IPS-20b (cell line): ENCODE data around the gene ARGLU1.

Experiments used
- H3K27ac ChIP-seq: one replicate; pipeline ENCODE4 v1.5.1; 2013; ENCODE audit warnings: low read length
- H3K27me3 ChIP-seq: 2 replicates; pipeline ENCODE4 v1.6.1; 2013; ENCODE audit warnings: mild to moderate bottlenecking, low read length, inconsistent platforms; ENCODE audit not compliant: insufficient read depth
- H3K36me3 ChIP-seq: 2 replicates; pipeline ENCODE4 v1.6.1; 2013; ENCODE audit warnings: low read depth, mild to moderate bottlenecking, inconsistent platforms, low read length, moderate library complexity; ENCODE audit not compliant: insufficient read depth
- H3K4me1 ChIP-seq: 2 replicates; pipeline ENCODE4 v1.6.1; 2013; ENCODE audit warnings: mild to moderate bottlenecking, control low read depth, inconsistent platforms, low read length, moderate library complexity; ENCODE audit not compliant: insufficient read depth
- H3K4me3 ChIP-seq: 2 replicates; pipeline ENCODE4 v1.5.1; 2013; ENCODE audit warnings: mild to moderate bottlenecking, low read length, inconsistent platforms
- H3K9ac ChIP-seq: 2 replicates; pipeline ENCODE4 v1.6.1; 2013; ENCODE audit warnings: low read depth, mild to moderate bottlenecking, inconsistent platforms, low read length, moderate library complexity
- H3K9me3 ChIP-seq: 2 replicates; pipeline ENCODE4 v1.6.1; 2013; ENCODE audit warnings: mild to moderate bottlenecking, low read depth, low read length, inconsistent platforms; ENCODE audit not compliant: insufficient read depth

ARGLU1 gene

DNA sequence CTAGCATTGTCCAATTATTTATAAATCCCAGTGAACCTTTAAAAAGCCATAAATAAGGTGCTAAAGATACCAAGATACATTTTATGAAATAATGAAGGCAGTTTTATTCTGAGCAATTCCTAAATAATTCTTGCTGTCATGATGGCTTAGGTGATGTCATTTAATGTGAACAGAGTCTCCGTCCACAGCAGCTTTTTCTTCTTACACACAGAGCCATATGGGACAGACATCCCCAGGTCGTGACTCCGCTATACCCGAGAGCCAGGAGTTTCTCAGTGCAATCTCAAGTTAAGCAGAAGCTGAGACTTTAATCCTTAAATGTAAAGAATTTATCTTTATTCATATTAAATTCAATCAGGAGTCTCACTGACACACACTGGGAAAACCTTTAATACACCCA lies 62.2 kb downstream of the ARGLU1 start:
- peaks cover 15% of the 10 kb centered on the region for H3K4me1 ChIP-seq
- H3K27ac ChIP-seq = no peak overlapping the region
- peaks cover 6% of the 10 kb centered on the region for H3K36me3 ChIP-seq
- H3K9ac ChIP-seq = no peak overlapping the region
- H3K9me3 ChIP-seq = no peaks in the 10 kb centered on the region
- no peaks in the 10 kb centered on the region for H3K27me3 ChIP-seq
- H3K4me3 ChIP-seq = no peak overlapping the region

- peaks cover 15% of the 10 kb centered on the region for H3K4me1 ChIP-seq
- H3K4me3 ChIP-seq = no peak overlapping the region
- no peaks in the 10 kb centered on the region for H3K27me3 ChIP-seq
- H3K36me3 ChIP-seq = peaks cover 6% of the 10 kb centered on the region
- no peaks in the 10 kb centered on the region for H3K9me3 ChIP-seq
- H3K9ac ChIP-seq = no peak overlapping the region
- H3K27ac ChIP-seq = no peak overlapping the region
Observed at GRCh38 chr13:106505295-106505694, 62.6 kb downstream of the ARGLU1 start.

DNA sequence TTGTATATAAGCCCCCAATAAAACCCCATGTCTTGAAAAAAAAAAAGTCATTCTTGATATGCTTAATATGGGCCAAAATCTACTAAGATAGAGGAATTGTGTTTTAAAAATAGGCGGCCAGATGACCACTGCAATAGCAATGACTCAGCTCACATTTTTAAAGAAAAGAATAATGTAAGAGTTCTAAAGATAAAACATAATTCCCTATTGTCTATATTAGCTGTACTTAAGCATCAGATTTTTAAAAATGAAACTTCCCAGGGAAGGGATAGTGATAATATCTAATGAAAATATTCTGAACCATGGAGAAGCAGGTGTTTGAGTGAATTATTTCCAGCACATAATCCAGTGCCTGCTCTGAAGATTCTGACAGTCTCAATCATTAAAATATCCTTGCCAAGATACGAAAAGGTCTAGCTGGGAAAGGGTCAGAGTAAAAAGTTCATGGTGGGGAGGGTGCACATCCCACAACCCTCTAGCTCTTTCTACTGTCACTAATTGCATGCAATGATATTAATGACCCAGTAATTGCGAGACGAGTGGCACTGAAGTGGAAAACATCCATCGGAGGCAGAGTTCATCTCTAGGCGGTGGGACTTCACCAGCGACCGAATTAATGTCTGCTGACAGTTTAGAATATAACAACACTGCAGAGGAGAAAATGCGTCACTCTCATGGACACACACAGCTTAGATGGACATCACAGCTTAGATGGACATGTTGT lies 64.0 kb downstream of the ARGLU1 start:
- Histone ChIP-seq H3K4me1 (peaks cover 21% of the 10 kb centered on the region), H3K27me3 (no peaks in the 10 kb centered on the region), H3K9ac (no peak overlapping the region), H3K36me3 (peaks cover 6% of the 10 kb centered on the region; the same call in 1 of the 2 replicates), H3K4me3 (no peak overlapping the region), H3K9me3 (no peaks in the 10 kb centered on the region), H3K27ac (no peak overlapping the region)

DNA sequence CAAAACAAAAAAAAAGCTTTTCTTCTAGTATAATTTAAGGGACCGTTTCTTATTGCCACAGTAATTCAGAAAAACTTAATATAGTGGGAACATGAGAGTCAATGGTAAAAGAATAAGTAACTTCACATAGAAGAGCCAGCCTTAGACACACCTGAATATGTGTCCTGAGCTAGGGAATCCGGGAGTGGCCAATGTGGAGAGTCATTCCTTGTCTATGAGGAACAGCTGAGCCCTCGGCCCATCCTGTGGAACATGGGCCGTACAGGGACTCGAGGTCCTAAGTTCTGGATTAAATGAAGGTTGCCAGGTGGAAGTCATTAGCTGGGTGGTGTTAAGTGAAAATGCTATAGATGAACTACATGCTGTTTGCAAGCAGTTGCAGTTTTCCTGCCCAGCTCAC lies 64.7 kb downstream of the ARGLU1 start:
- H3K27ac ChIP-seq = no peak overlapping the region
- no peaks in the 10 kb centered on the region for H3K9me3 ChIP-seq
- H3K27me3 ChIP-seq = no peaks in the 10 kb centered on the region
- H3K9ac ChIP-seq = no peak overlapping the region
- peaks cover 6% of the 10 kb centered on the region; the same call in 1 of the 2 replicates for H3K36me3 ChIP-seq
- H3K4me3 ChIP-seq = no peak overlapping the region
- peaks cover 21% of the 10 kb centered on the region for H3K4me1 ChIP-seq

DNA sequence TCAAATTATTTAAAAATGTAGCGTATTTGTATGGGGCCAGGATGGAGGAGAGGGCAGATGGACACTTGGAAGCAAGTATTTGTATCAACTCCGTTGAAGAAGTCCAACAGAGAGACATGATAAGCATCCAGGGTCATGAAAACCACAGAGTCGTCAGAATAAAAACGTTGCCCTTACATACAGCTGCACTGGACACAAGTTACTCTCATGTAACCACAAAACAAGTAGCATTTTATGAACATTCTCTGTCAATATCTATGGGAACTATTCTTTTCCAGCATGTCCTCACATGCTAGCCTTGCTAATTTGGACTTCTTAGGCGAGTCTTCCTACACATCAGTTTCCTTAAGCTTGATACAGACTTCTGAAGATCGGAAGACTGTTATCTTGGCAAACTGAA lies 67.5 kb downstream of the ARGLU1 start:
- Histone ChIP-seq H3K27me3 (no peaks in the 10 kb centered on the region), H3K27ac (no peak overlapping the region), H3K4me1 (peaks cover 31% of the 10 kb centered on the region), H3K9ac (no peak overlapping the region), H3K4me3 (no peak overlapping the region), H3K36me3 (0 out of 2 replicates have a peak, but pooled peaks cover 3% of the 10 kb centered on the region), H3K9me3 (no peaks in the 10 kb centered on the region)

DNA sequence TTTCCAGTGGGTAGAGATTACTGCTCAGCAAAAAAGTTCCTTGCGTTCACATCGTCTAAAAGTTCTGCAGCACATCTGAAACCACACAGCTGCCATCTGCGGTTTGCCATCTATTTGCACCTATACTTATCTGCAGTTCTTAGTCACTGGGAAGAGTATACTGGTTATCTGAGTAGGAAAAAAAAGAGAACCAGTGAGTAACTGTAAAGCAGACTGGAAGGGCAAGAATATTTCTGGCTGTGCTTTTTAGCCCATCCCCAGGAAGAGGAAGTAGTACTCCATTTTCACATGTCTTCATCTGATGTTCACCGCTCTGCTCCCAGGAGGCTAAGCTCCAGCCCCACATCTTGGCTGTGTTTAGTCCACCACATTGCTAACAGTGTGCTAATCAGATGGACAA lies 68.0 kb downstream of the ARGLU1 start:
- H3K27ac ChIP-seq = no peak overlapping the region
- H3K36me3 ChIP-seq = peaks cover 3% of the 10 kb centered on the region; the same call in 1 of the 2 replicates
- no peak overlapping the region for H3K4me3 ChIP-seq
- no peaks in the 10 kb centered on the region for H3K9me3 ChIP-seq
- peaks cover 31% of the 10 kb centered on the region for H3K4me1 ChIP-seq
- no peaks in the 10 kb centered on the region for H3K27me3 ChIP-seq
- no peak overlapping the region for H3K9ac ChIP-seq

DNA sequence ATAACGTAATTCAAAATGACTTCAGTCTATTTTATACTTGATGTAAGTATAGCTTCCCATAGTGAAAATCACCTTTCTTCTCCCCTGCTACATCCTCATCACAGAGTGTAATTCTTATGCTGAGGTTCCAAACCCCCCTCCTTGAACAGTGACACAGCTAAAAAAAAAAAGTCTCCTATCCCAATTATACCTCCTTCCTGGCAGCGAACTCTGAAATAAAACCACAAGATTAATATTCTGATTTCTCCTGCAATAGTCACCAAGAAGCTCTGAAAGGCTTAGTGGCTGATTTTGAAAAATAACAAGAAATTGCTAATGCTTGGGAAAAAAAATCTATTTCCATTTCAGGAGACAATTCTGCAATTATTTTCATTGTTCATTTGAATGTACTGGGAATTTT lies 68.8 kb downstream of the ARGLU1 start:
- peaks cover 11% of the 10 kb centered on the region for H3K36me3 ChIP-seq
- H3K27me3 ChIP-seq = no peaks in the 10 kb centered on the region
- no peak overlapping the region for H3K27ac ChIP-seq
- peaks cover 31% of the 10 kb centered on the region for H3K4me1 ChIP-seq
- peak overlapping the region; percentile 59; the same call in 1 of the 2 replicates for H3K9ac ChIP-seq
- no peak overlapping the region for H3K4me3 ChIP-seq
- H3K9me3 ChIP-seq = no peaks in the 10 kb centered on the region

GRCh38 chr13:106498571-106498970 lies 69.4 kb downstream of the ARGLU1 start:
- Histone ChIP-seq H3K27me3 (no peaks in the 10 kb centered on the region), H3K36me3 (peaks cover 17% of the 10 kb centered on the region), H3K9me3 (no peaks in the 10 kb centered on the region), H3K9ac (peak overlapping the region; percentile 59; the same call in 1 of the 2 replicates), H3K4me3 (0 out of 2 replicates have a peak overlapping the region, but pooled peaks have one; percentile 9), H3K27ac (no peak overlapping the region), H3K4me1 (peaks cover 31% of the 10 kb centered on the region)

DNA sequence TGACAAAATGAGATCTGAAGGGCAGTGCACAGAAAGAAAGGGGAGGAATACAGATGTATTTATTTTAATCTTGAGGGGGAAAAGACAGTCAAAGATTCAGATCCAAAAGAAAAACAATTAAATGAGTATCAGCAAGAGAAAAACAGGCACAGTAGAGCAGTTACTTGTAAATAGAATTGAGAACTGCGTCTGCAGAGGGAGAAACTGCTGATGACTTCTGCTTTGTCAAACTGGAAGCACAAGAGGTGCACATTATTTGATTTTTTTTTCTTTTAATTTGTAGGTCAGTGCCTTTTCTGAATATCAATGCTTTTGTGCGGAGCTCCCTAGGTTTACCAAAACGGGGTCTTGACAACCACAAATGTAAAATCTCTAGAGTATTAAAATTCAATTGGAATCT lies 69.8 kb downstream of the ARGLU1 start:
- 0 out of 2 replicates have a peak overlapping the region, but pooled peaks have one; percentile 9 for H3K4me3 ChIP-seq
- H3K9me3 ChIP-seq = no peaks in the 10 kb centered on the region
- peak overlapping the region; percentile 44 for H3K27ac ChIP-seq
- H3K4me1 ChIP-seq = peaks cover 31% of the 10 kb centered on the region
- peaks cover 21% of the 10 kb centered on the region for H3K36me3 ChIP-seq
- H3K9ac ChIP-seq = peak overlapping the region; percentile 59; the same call in 1 of the 2 replicates
- no peaks in the 10 kb centered on the region for H3K27me3 ChIP-seq

GRCh38 chr13:106497079-106497478 lies 70.9 kb downstream of the ARGLU1 start:
- Histone ChIP-seq H3K36me3 (peaks cover 32% of the 10 kb centered on the region), H3K27me3 (no peaks in the 10 kb centered on the region), H3K27ac (no peak overlapping the region), H3K4me1 (peaks cover 31% of the 10 kb centered on the region), H3K9ac (no peak overlapping the region), H3K9me3 (no peaks in the 10 kb centered on the region), H3K4me3 (no peak overlapping the region)

DNA sequence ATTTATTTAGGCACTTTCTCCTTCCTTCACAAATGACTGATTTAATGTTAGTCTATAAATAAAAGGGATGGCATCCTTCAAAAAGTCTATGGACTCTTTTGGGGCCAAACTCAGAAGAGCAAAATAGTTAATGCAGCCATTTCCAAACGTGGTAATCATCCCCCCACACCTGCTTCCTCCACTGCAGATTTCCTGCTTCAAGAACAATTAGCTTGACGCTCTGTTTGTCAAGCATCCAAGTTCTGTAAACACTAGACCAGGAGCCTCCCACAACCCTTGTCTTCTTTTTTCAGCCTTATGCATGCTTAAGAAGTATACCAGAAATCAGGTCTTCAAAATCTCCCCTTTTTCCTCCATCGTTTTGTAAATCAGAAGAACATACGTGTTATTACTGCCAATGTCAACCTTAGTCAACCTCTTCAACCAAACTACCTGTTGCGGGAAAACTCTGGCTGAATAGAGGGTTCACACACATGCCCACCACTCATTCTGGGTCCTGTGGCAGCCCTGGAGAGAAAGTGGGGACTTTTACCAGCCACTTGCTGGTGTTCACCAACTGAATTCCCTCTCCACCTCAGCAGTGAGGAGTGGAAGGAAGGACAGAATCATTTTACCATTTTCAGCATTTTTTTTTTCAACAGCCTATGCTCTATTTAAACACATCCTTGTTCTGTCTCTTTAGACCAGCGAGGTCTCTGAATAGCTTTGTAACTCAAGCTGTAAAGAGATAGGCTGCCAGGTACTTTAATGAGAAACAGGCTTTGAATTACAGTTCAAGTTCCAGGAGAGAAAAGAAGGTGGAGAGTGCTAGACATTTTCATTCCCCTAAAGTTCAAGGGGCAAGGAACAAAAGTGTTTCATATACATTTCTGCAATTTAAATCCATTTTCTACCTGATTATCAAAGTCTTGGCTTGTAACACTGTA lies 71.6 kb downstream of the ARGLU1 start:
- Histone ChIP-seq H3K9me3 (no peaks in the 10 kb centered on the region), H3K4me1 (peaks cover 31% of the 10 kb centered on the region), H3K9ac (no peak overlapping the region), H3K27me3 (no peaks in the 10 kb centered on the region), H3K36me3 (peaks cover 39% of the 10 kb centered on the region), H3K27ac (no peak overlapping the region), H3K4me3 (no peak overlapping the region)
